HG02884 (cell line): ENCODE measurements around the gene LACC1.

Experiments used
- ATAC-seq: cut with Tn5 transposase; IDR thresholded peaks from one replicate; pipeline ENCODE4 v1.9.1; 2021; ENCODE audit warnings: mild to moderate bottlenecking, moderate library complexity; ENCODE audit not compliant: unreplicated experiment

The LACC1 gene

DNA sequence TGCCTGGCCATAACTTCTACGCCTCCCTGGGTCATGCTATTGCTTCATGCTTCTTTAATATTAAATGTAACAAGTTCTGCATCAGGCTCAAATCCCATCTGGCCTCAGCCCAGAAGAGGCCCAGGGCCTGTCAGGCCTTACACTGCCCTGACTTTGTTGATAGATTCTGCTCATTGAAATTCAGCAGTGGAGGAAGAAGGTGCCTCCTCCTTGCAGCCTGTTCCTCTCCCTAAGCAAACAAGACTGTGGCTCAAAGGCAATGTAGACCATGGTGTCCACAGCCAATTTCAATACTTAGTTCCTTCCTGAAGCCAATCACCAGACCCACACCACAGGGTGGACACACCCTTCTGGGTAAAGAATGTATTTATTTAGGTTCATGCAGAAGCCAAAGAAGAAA, 59.4 kb downstream of the LACC1 start:
- no peak for ATAC-seq

DNA sequence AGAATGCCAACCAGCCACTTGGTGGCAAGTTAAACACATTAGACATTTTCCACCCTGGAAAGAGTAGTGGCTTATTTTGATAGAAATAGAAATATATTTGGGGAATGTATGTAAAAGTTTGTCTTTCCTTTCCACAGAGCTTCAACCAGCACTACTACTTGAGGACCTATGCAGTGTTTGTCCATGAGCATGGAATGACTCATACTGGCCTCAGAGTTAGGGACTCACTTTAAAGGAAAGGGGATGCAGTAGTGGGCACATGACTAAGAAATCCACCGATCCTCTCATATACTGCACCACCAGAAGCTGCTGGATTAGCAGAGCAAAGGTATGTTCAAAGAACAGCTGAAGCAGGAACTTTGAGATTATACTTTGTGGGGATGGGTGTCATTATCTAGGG, 62.6 kb downstream of the LACC1 start:
- ATAC-seq, result no peak
